ENCODE results near the gene CUL3.

DNA sequence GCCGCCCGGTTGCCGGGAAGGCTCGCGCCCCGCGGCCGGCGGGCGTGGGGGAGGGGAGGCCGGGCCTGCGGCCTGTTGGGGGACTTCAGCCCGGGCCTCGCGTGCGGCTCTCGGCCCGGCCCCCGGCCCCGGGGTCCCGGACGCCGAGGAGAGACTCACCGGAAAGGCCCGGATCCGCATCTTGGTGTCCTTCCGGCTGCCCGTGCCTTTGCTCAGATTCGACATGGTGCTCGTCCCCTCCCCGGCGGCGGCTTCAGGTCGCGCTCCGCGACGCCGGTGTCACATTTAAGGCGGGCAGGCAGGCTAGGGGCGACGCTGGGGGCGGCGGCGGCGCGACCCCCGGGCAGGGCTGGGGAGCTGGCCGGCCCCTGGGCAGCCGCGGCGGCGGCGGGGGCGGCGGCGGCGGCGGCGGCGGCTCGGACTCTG, 365 bp downstream of the CUL3 start:
- TF ChIP-seq, protein P1, sequence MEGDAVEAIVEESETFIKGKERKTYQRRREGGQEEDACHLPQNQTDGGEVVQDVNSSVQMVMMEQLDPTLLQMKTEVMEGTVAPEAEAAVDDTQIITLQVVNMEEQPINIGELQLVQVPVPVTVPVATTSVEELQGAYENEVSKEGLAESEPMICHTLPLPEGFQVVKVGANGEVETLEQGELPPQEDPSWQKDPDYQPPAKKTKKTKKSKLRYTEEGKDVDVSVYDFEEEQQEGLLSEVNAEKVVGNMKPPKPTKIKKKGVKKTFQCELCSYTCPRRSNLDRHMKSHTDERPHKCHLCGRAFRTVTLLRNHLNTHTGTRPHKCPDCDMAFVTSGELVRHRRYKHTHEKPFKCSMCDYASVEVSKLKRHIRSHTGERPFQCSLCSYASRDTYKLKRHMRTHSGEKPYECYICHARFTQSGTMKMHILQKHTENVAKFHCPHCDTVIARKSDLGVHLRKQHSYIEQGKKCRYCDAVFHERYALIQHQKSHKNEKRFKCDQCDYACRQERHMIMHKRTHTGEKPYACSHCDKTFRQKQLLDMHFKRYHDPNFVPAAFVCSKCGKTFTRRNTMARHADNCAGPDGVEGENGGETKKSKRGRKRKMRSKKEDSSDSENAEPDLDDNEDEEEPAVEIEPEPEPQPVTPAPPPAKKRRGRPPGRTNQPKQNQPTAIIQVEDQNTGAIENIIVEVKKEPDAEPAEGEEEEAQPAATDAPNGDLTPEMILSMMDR (IDR thresholded peaks at IDR 0.05; ENCODE audit: insufficient read depth, low read length, poor library complexity, severe bottlenecking): no peak
- TF ChIP-seq EZH2phosphoT487 (conservative IDR thresholded peaks at IDR 0.05; ENCODE audit: low read length): no peak
